NCI-H2171 treated with DMSO at 0.1 percent for 48 hours (cell line): ENCODE results near the gene CRYZL1.

Source experiments
- DNase-seq: peaks from one replicate; lab custom pipeline; 2025; lab: John Stamatoyannopoulos, UW

Gene CRYZL1

DNA sequence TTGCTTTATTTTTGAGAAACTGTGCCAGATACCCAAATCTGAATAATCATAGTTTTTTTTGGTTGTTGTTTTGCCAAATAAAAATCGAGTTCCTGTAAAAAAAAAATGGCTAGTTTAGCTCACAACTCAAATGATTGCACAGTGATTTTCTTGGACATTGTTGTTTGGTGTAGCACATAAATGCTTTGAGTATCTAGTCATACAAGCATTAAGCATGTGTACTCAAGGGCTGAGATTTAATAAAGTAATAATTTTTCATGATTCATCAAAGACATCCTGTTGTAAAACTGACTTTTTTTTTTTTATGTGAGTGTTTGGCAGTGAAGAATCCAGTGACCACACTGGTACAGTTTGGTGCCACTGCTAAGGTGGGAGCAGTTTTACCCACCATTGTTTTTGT lies 19.6 kb upstream of the CRYZL1 start:
- no peak for DNase-seq

DNA sequence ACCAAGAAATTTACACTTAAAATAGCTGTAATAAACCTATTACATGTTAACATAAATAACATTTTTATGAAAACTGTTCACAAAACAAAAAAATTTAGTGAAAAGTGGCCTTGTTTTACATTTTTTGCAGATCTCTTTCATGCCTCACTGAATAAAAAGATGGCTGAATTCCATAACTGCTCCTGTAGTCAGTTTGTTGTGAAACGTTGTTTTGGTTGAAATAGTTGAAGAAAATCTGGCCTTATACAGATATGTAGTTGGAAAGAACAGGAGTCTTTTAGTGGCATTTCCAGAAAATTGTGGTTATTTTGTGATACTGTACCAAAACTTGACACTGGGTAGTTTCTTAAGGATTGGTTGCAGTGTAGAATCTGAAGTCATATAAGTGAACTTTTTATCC lies 18.9 kb upstream of the CRYZL1 start:
- DNase-seq = no peak

GRCh38 chr21:33659568-33659949 lies 18.0 kb upstream of the CRYZL1 start:
- no peak for DNase-seq

- no peak for DNase-seq
Observed at GRCh38 chr21:33658919-33659567, 17.5 kb upstream of the CRYZL1 start.

- no peak for DNase-seq
Observed at GRCh38 chr21:33657124-33657820, 15.7 kb upstream of the CRYZL1 start.

GRCh38 chr21:33655588-33656221 lies 14.2 kb upstream of the CRYZL1 start:
- no peak for DNase-seq

GRCh38 chr21:33654412-33654811 lies 12.9 kb upstream of the CRYZL1 start:
- no peak for DNase-seq

DNA sequence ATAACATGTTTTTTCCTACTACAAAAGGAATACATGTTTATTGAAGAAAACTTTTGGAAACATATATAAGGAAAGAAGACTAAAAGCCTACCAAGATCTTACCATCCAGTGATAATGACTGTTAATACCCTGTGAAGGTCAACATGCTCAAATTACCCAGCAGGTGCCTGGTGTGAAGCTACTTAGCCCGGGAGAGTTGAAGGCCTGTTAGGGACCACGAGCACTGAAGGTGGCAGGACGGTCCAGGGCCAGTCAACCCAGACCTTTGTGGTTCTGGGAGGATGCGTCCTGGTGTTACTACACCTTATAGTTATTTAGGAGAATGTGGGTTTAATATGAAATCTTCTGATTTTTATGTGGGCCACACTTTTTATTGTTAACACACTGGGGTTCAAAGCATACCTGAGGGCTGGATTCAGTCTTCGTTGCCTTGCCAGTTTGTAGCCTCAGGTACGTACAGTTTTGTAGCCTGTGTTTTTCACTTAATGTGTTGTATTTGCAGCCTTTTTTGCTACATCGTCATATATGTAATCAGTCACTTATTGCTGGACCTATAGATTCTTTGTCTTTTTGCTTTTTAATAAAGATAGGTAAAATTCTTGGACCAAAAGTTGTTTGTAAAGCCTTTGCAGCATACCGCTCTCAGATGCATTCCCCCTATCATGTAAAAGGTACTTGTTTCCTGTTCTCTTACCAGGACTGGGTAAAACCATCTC lies 10.6 kb upstream of the CRYZL1 start:
- no peak for DNase-seq

DNA sequence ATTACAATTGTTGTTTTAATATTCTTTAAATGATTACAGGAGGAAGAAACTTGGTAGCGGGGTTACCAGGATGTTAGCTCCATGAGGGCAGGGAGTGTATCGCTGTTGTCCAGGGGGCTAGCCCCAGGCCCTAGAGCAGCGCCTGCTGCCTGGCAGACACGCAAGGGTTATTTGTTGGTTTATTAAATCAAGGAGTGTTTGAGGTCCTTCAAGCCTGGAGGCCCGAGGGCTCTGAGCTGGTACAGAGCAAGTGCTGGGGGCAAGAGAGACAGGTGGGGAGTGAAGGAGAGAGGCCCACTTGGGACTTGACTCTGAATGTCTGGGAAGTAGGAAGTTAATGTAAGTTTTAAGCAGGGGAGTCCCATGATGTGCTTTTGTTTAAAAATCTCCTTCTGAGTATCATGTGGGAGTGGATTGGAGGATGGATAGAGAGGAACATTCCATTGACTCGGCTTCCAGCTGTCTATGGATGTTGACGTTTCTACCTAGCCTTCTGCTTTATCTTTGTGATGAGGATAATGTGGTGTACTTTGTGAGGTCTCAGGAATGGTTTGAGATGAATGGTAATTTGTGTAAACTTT lies 9.5 kb upstream of the CRYZL1 start:
- DNase-seq = no peak

- no peak for DNase-seq
Observed at GRCh38 chr21:33650230-33650629, 8.7 kb upstream of the CRYZL1 start.

GRCh38 chr21:33648555-33648954 lies 7.0 kb upstream of the CRYZL1 start:
- DNase-seq = no peak

DNA sequence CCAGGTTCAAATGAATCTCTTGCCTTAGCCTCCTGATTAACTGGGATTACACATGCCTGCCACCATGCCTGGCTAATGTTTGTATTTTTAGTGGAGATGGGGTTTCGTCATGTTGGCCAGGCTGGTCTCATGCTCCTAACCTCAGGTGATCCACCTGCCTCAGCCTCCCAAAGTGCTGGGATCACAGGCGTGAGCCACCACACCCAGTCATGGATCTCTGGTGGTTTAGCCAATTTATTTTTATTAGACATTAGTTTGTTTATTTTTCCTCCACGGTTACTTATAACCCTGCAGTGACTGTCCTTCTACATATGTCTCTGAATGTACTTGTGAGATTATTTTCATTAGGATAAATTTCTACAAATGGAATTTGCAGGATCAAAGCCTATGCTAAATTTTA lies 6.0 kb upstream of the CRYZL1 start:
- no peak for DNase-seq

GRCh38 chr21:33645730-33646129 lies 4.2 kb upstream of the CRYZL1 start:
- DNase-seq = no peak

GRCh38 chr21:33644383-33645074 lies 3.0 kb upstream of the CRYZL1 start:
- DNase-seq = no peak

- DNase-seq = no peak
Observed at GRCh38 chr21:33643658-33644311, 2.2 kb upstream of the CRYZL1 start.

- DNase-seq = peak; percentile 31
Observed at GRCh38 chr21:33642896-33643657, 1.5 kb upstream of the CRYZL1 start.

GRCh38 chr21:33642027-33642895 lies 720 bp upstream of the CRYZL1 start, which contains the start of gene ITSN1:
ITSN1 (plus strand) TSS chr21:33642501; CDS start chr21:33718829, 76,328 bp downstream.
- DNase-seq = peak; percentile 99

DNA sequence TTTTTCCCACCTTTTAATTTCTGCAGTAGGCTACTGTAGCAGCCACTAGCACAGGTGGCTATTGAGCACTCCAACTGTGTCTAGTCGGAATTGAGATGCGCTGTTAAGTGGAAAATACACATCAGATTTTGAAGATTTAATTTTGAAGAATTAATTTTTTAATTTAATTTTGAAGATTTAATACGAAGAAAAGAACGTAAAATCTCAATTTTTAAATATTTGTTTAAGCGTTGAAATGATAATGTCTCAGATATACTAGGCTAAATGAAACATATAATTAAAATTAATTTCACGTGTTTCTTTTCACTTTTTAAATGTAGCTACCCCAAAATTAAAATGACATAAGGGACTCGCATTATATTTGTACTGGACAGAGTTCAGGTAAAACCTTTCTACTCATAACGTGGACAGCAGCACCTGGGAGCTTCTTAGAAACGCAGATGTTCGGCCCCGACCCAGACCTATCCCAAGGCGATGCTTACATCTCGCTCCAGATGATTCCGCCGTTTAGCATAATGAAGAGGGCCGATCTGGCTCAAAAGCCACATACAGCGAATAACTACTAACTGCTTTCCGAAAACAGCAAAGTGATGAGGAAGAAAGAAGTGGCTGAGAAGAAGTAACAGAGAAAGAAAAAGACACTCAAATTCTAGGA lies 717 bp downstream of the CRYZL1 start:
- peak; percentile 68 for DNase-seq

DNA sequence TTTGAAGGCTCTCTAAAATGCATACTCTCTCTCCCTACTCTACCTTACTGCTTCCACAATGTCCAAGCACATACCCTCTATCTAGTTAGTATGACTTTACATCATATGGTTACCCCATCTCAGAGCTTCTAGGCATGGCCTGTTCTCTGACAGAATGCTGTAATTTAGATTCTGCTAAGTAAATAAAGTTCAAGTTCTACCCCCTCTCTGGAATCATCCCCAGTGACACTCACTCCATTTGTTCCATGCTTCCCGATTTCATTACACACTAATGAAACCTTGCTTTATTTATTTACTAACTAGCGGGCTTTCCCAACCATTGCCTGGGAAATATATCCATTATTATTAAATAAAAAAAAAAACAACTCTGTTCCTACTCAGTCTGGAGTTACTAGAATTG lies 7.3 kb downstream of the CRYZL1 start:
- DNase-seq = no peak
